ENCODE measurements around the gene CNGB1.
"Not testable (repeated sequence)": the region's sequence is repeated elsewhere in the genome, so short reads cannot be mapped to it uniquely, and the experiment has no call there.

CNGB1 gene

GRCh38 chr16:57899771-57900661, 70.9 kb downstream of the CNGB1 start:
- peak; percentile 55 for DNase-seq

- no peak for DNase-seq
These were observed 72.0 kb downstream of the CNGB1 start for GRCh38 chr16:57898961-57899360.

- DNase-seq: no peak
These were observed 72.9 kb downstream of the CNGB1 start for GRCh38 chr16:57897996-57898395.

- no peak for DNase-seq
These were observed 73.7 kb downstream of the CNGB1 start for GRCh38 chr16:57897053-57897784.

GRCh38 chr16:57895081-57895547, 75.8 kb downstream of the CNGB1 start:
- DNase-seq: not testable (repeated sequence)

- no peak for DNase-seq
These were observed 76.4 kb downstream of the CNGB1 start for GRCh38 chr16:57894390-57895080.

- peak; percentile 57 for DNase-seq
These were observed 77.2 kb downstream of the CNGB1 start for GRCh38 chr16:57893559-57894389.

GRCh38 chr16:57893217-57893558, 77.7 kb downstream of the CNGB1 start:
- DNase-seq: no peak

GRCh38 chr16:57892447-57893096, 78.4 kb downstream of the CNGB1 start:
- DNase-seq: no peak

GRCh38 chr16:57892041-57892440, 78.9 kb downstream of the CNGB1 start:
- peak; percentile 89 for DNase-seq

GRCh38 chr16:57890752-57891111, 80.2 kb downstream of the CNGB1 start:
- no peak for DNase-seq

- no peak for DNase-seq
These were observed 80.8 kb downstream of the CNGB1 start for GRCh38 chr16:57889960-57890751.

GRCh38 chr16:57889522-57889921, 81.4 kb downstream of the CNGB1 start:
- DNase-seq: no peak

GRCh38 chr16:57889111-57889510, 81.8 kb downstream of the CNGB1 start:
- DNase-seq: no peak

GRCh38 chr16:57888128-57888527, 82.8 kb downstream of the CNGB1 start:
- no peak for DNase-seq

GRCh38 chr16:57887711-57888110, 83.2 kb downstream of the CNGB1 start:
- DNase-seq: no peak

GRCh38 chr16:57886427-57886826, 84.5 kb downstream of the CNGB1 start:
- no peak for DNase-seq

- DNase-seq: no peak
These were observed 86.2 kb downstream of the CNGB1 start for GRCh38 chr16:57884655-57885133.

- DNase-seq: no peak
These were observed 86.8 kb downstream of the CNGB1 start for GRCh38 chr16:57883953-57884654.

- DNase-seq: no peak
These were observed 87.4 kb downstream of the CNGB1 start for GRCh38 chr16:57883480-57883879.
